H1 (cell line): ENCODE results near the gene RTF2. TPM values are rescaled to one million over a fixed set of nuclear protein-coding genes. Genes with fewer than 3 reads are reported as not detected.

ENCODE experiments used
- CTCF ChIA-PET: fragments of 300-600 bp; sonication (Branson Sonifier 250); formaldehyde crosslinking; loops from one replicate; lab custom pipeline; 2021; ENCODE audit not compliant: partially characterized antibody; lab: Charles Lee
- POLR2A ChIA-PET: fragments of 300-600 bp; sonication (Branson Sonifier 250); formaldehyde crosslinking; loops from one replicate; lab custom pipeline; 2021; ENCODE audit warnings: inconsistent platforms; ENCODE audit not compliant: partially characterized antibody; lab: Charles Lee
- DNase-seq, 2 experiments: peaks; one replicate each; pipeline versions ENCODE4 v3.0.0 to v3.0.0-alpha.2; 2010 to 2022; ENCODE audit warnings: low spot score in 2 of 2, low read depth in 1 of 2, mixed read lengths in 1 of 2
- FAIRE-seq: peaks from 2 replicates; lab custom pipeline; 2011; peaks lifted over from hg19 to GRCh38; lab: Jason Lieb, UNC
- H2AFZ ChIP-seq: 2 replicates; pipeline ENCODE4 v1.8.1; 2012; ENCODE audit warnings: low read length, inconsistent platforms
- H2AK5ac ChIP-seq: 2 replicates; pipeline ENCODE4 v1.6.1; 2013; ENCODE audit warnings: low read depth, low read length
- H2BK120ac ChIP-seq: replicated peaks from 2 replicates; pipeline ENCODE3; 2013; ENCODE audit warnings: low read depth, low read length, inconsistent platforms
- H2BK12ac ChIP-seq: 2 replicates; pipeline ENCODE4 v1.6.1; 2013; ENCODE audit warnings: low read depth, low read length
- H2BK15ac ChIP-seq: 2 replicates; pipeline ENCODE4 v1.6.1; 2013; ENCODE audit warnings: low read length
- H2BK20ac ChIP-seq: 2 replicates; pipeline ENCODE4 v1.6.1; 2013; ENCODE audit warnings: low read length
- H2BK5ac ChIP-seq: 2 replicates; pipeline ENCODE4 v1.6.1; 2013; ENCODE audit warnings: low read depth, low read length
- H3K14ac ChIP-seq: 2 replicates; pipeline ENCODE4 v1.6.1; 2013; ENCODE audit warnings: inconsistent platforms; ENCODE audit not compliant: insufficient read length
- H3K18ac ChIP-seq: 2 replicates; pipeline ENCODE4 v1.6.1; 2013; ENCODE audit warnings: low read length; ENCODE audit errors: extremely low read depth
- H3K23ac ChIP-seq: 2 replicates; pipeline ENCODE4 v1.6.1; 2013; ENCODE audit warnings: inconsistent platforms; ENCODE audit not compliant: insufficient read length
- H3K23me2 ChIP-seq: 2 replicates; pipeline ENCODE4 v1.6.1; 2013; ENCODE audit warnings: low read depth, low read length
- H3K27ac ChIP-seq: 2 replicates; pipeline ENCODE4 v1.6.1; 2011; ENCODE audit warnings: low read depth, low read length, inconsistent platforms
- H3K27me3 ChIP-seq, 4 experiments: replicated peaks in 1 of 4; 1 replicate in 1 of 4; 2 replicates in 3 of 4; pipeline versions ENCODE4 v1.6.1 to v1.8.1; 2011 to 2013; ENCODE audit warnings: low read length in 3 of 4, mild to moderate bottlenecking in 3 of 4, inconsistent platforms in 2 of 4, mixed read lengths in 2 of 4, moderate library complexity in 1 of 4; ENCODE audit not compliant: control insufficient read depth in 3 of 4, insufficient read depth in 3 of 4; ENCODE audit errors: extremely low read depth in 1 of 4
- H3K36me3 ChIP-seq, 4 experiments: 2 replicates each; pipeline versions ENCODE4 v1.6.1 to v1.8.1; 2011 to 2013; ENCODE audit warnings: mild to moderate bottlenecking in 4 of 4, low read length in 3 of 4, moderate library complexity in 2 of 4, control low read depth in 1 of 4, inconsistent platforms in 1 of 4; ENCODE audit not compliant: insufficient read depth in 4 of 4, control insufficient read depth in 2 of 4
- H3K4ac ChIP-seq: replicated peaks from 2 replicates; pipeline ENCODE3; 2013; ENCODE audit warnings: low read length, low read depth, mixed read lengths, inconsistent platforms; ENCODE audit not compliant: insufficient read length
- H3K4me1 ChIP-seq, 4 experiments: replicated peaks in 1 of 4; 1 replicate in 1 of 4; 2 replicates in 3 of 4; pipeline versions ENCODE4 v1.6.1 to v1.8.1; 2011 to 2013; ENCODE audit warnings: low read length in 3 of 4, inconsistent platforms in 2 of 4, mixed read lengths in 1 of 4; ENCODE audit not compliant: insufficient read depth in 4 of 4, control insufficient read depth in 3 of 4
- H3K4me2 ChIP-seq, 2 experiments: 2 replicates each; pipeline versions ENCODE4 v1.6.1 to v1.8.1; 2011 to 2013; ENCODE audit warnings: low read depth in 2 of 2, low read length in 2 of 2, control low read depth in 1 of 2, inconsistent platforms in 1 of 2, mild to moderate bottlenecking in 1 of 2; ENCODE audit not compliant: insufficient read depth in 1 of 2
- H3K4me3 ChIP-seq, 4 experiments: fragments of 200-600, 300-600 bp in 1 of 4; sonication (generic), shearing (Covaris generic), sonication (Bioruptor Twin) in 1 of 4; 2 replicates each; pipeline versions ENCODE4 v1.5.1 to v1.8.1; 2011 to 2016; ENCODE audit warnings: low read length in 4 of 4, low read depth in 3 of 4, control low read depth in 2 of 4, inconsistent platforms in 2 of 4, mild to moderate bottlenecking in 2 of 4, mixed read lengths in 1 of 4, moderate library complexity in 1 of 4; ENCODE audit not compliant: insufficient read depth in 2 of 4; ENCODE audit errors: extremely low read depth in 1 of 4
- H3K56ac ChIP-seq: replicated peaks from 2 replicates; pipeline ENCODE3; 2013; ENCODE audit warnings: low read depth, mild to moderate bottlenecking, mixed read lengths, low read length, inconsistent platforms; ENCODE audit not compliant: insufficient read length
- H3K79me1 ChIP-seq: 2 replicates; pipeline ENCODE4 v1.6.1; 2013; ENCODE audit warnings: low read depth, low read length, control low read depth
- H3K79me2 ChIP-seq, 2 experiments: 2 replicates each; pipeline versions ENCODE4 v1.6.1 to v1.8.1; 2012 to 2013; ENCODE audit warnings: low read length in 2 of 2, mild to moderate bottlenecking in 2 of 2, inconsistent platforms in 1 of 2; ENCODE audit not compliant: insufficient read depth in 2 of 2, control insufficient read depth in 1 of 2
- H3K9ac ChIP-seq, 4 experiments: replicated peaks in 1 of 4; 1 replicate in 1 of 4; 2 replicates in 3 of 4; pipeline versions ENCODE4 v1.6.1 to v1.8.1; 2011 to 2013; ENCODE audit warnings: low read depth in 3 of 4, low read length in 3 of 4, control low read depth in 2 of 4, mild to moderate bottlenecking in 2 of 4, moderate library complexity in 2 of 4, inconsistent platforms in 1 of 4; ENCODE audit errors: extremely low read depth in 1 of 4
- H3K9me3 ChIP-seq, 2 experiments: 2 replicates each; pipeline versions ENCODE4 v1.6.1 to v1.8.1; 2012 to 2013; ENCODE audit warnings: mild to moderate bottlenecking in 2 of 2, moderate library complexity in 2 of 2, control low read depth in 1 of 2, inconsistent platforms in 1 of 2, low read depth in 1 of 2, low read length in 1 of 2, mixed read lengths in 1 of 2; ENCODE audit not compliant: insufficient read depth in 2 of 2
- H4K20me1 ChIP-seq, 2 experiments: replicated peaks in 1 of 2; 2 replicates each; pipeline versions ENCODE3 to v1.8.1; 2011 to 2013; ENCODE audit warnings: inconsistent platforms in 2 of 2, low read length in 2 of 2, mild to moderate bottlenecking in 1 of 2; ENCODE audit not compliant: insufficient read depth in 2 of 2, control insufficient read depth in 1 of 2
- H4K5ac ChIP-seq: 2 replicates; pipeline ENCODE4 v1.6.1; 2013; ENCODE audit warnings: low read length, low read depth, mixed read lengths, inconsistent platforms; ENCODE audit not compliant: insufficient read length
- H4K8ac ChIP-seq: 2 replicates; pipeline ENCODE4 v1.8.0; 2013; ENCODE audit warnings: mild to moderate bottlenecking, moderate library complexity, low read length, inconsistent platforms; ENCODE audit not compliant: insufficient read depth; ENCODE audit errors: extremely low read depth
- H4K91ac ChIP-seq: replicated peaks from 2 replicates; pipeline ENCODE3; 2013; ENCODE audit warnings: low read length, mixed read lengths, inconsistent platforms; ENCODE audit not compliant: insufficient read length
- BCL11A ChIP-seq, 2 experiments: IDR thresholded peaks; one replicate each; pipeline ENCODE4 v1.6.1; 2011; ENCODE audit warnings: low read depth in 2 of 2, low read length in 2 of 2, mild to moderate bottlenecking in 2 of 2
- CHD1 ChIP-seq: IDR thresholded peaks from 2 replicates; pipeline ENCODE4 v1.6.1; 2012; ENCODE audit warnings: low read depth, low read length, improper control_type of control experiment
- CHD2 ChIP-seq: IDR thresholded peaks from 2 replicates; pipeline ENCODE4 v1.6.1; 2012; ENCODE audit warnings: low read length, improper control_type of control experiment
- EGR1 ChIP-seq: IDR thresholded peaks from 2 replicates; pipeline ENCODE4 v1.6.1; 2011; ENCODE audit warnings: low read depth, low read length, borderline replicate concordance
- JUND ChIP-seq: IDR thresholded peaks from 2 replicates; pipeline ENCODE4 v1.6.1; 2011; ENCODE audit warnings: mild to moderate bottlenecking, improper control_type of control experiment, low read length
- KDM1A ChIP-seq: fragments of 200-600, 300-600 bp; sonication (generic); IDR thresholded peaks from 2 replicates; pipeline ENCODE4 v1.7.1; 2016; ENCODE audit warnings: mild to moderate bottlenecking, low read length, borderline replicate concordance
- MAX ChIP-seq: IDR thresholded peaks from 2 replicates; pipeline ENCODE4 v1.6.1; 2012; ENCODE audit warnings: inconsistent platforms
- NANOG ChIP-seq: IDR thresholded peaks from 2 replicates; pipeline ENCODE4 v1.6.1; 2011; ENCODE audit warnings: low read length, low read depth, mild to moderate bottlenecking, inconsistent platforms; ENCODE audit not compliant: insufficient read depth, poor library complexity, severe bottlenecking
- POLR2A ChIP-seq, 2 experiments: IDR thresholded peaks; 1 replicate in 1 of 2; 2 replicates in 1 of 2; pipeline ENCODE4 v1.6.1; 2011; ENCODE audit warnings: low read depth in 2 of 2, low read length in 2 of 2, mild to moderate bottlenecking in 2 of 2; ENCODE audit errors: control extremely low read depth in 1 of 2
- POLR2AphosphoS5 ChIP-seq: IDR thresholded peaks from 2 replicates; pipeline ENCODE4 v1.6.1; 2011; ENCODE audit warnings: low read depth, low read length
- POU5F1 ChIP-seq: IDR thresholded peaks from 2 replicates; pipeline ENCODE4 v1.6.1; 2011; ENCODE audit warnings: low read depth, mild to moderate bottlenecking, low read length, moderate library complexity
- RFX5 ChIP-seq: IDR thresholded peaks from 2 replicates; pipeline ENCODE4 v1.6.1; 2011; ENCODE audit warnings: low read depth, low read length, improper control_type of control experiment, borderline replicate concordance
- SIRT6 ChIP-seq: IDR thresholded peaks from one replicate; pipeline ENCODE4 v1.7.1; 2012; ENCODE audit warnings: low read length, inconsistent platforms
- SUZ12 ChIP-seq: fragments of 200-600 bp; sonication (generic); IDR thresholded peaks from 2 replicates; pipeline ENCODE4 v1.6.1; 2012; ENCODE audit warnings: mild to moderate bottlenecking, inconsistent platforms, low read length, moderate library complexity, mixed read lengths
- YY1 ChIP-seq: IDR thresholded peaks from 2 replicates; pipeline ENCODE4 v1.6.1; 2011; ENCODE audit warnings: low read depth, mild to moderate bottlenecking, low read length
- WGBS, 2 experiments: shearing (Covaris generic) in 1 of 2; methylation state at CpG; one replicate each; pipeline versions ENCODE4 v1.1.6 to v1.1.7; 2013 to 2015; ENCODE audit warnings: low lambda C conversion rate in 2 of 2, mixed read lengths in 2 of 2, inconsistent platforms in 1 of 2, low coverage in 1 of 2, missing lambda C conversion rate in 1 of 2; ENCODE audit not compliant: insufficient replicate concordance in 2 of 2, insufficient coverage in 1 of 2, insufficient read length in 1 of 2; ENCODE audit errors: extremely low coverage in 1 of 2, missing lambda C conversion rate in 1 of 2; 5-methylcytosine and 5-hydroxymethylcytosine counted together
- polyA plus RNA-seq, 7 experiments: library from polyadenylated mRNA; depleted of rRNA in 3 of 7; stranded (reverse) in 5 of 7; unstranded in 2 of 7; fragments of >200 nt in 5 of 7; fragments of 200-250 nt in 2 of 7; gene quantifications; 1 replicate in 5 of 7; 2 replicates in 1 of 7; 4 replicates in 1 of 7; pipeline versions ENCODE4 v1.2.1 to v1.2.3, GENCODE V29; 2011 to 2013; ENCODE audit warnings: missing spikeins in 2 of 7, mixed read lengths in 2 of 7
- total RNA-seq: library from RNA; stranded (reverse); fragmentation: NEBNext Ultra II Directional; extraction: Animal tissue kit (Norgen Biotek cat#: 25700); gene quantifications from 2 replicates; pipeline ENCODE4 v1.2.1, GENCODE V29; 2021

Gene RTF2
- total and polyA plus RNA-seq, 2 of the 8 experiments (the other 6 are each of a cell fraction or from before 2014, with no cell fraction given): 33.9 to 51.2 TPM

GRCh38 chr20:56519551-56519950 lies 51.1 kb downstream of the RTF2 start:
- H3K18ac ChIP-seq: no peak overlapping the region
- no peak overlapping the region for H3K56ac ChIP-seq
- no peak overlapping the region for H3K9ac ChIP-seq
- H3K23ac ChIP-seq: no peak overlapping the region
- FAIRE-seq (no peak), DNase-seq (no peak)
- H3K79me2 ChIP-seq: no peaks in the 10 kb centered on the region
- ChIA-PET CTCF (no interaction called here), POLR2A (no interaction called here)
- H3K14ac ChIP-seq: no peak overlapping the region
- no peak overlapping the region for H3K27ac ChIP-seq
- no peak overlapping the region for H2BK20ac ChIP-seq
- no peak overlapping the region for H2BK5ac ChIP-seq
- H3K4ac ChIP-seq: no peak overlapping the region
- no peaks in the 10 kb centered on the region for H3K79me1 ChIP-seq
- H4K5ac ChIP-seq: no peak overlapping the region
- H3K9me3 ChIP-seq: peaks cover 7 to 21% of the 10 kb centered on the region in 2 experiments; a peak in 2 of 4 replicates
- no peak overlapping the region for H2AK5ac ChIP-seq
- H3K4me3 ChIP-seq: no peak overlapping the region
- H3K23me2 ChIP-seq: no peaks in the 10 kb centered on the region
- peaks cover 0 to 31% (median 23%) of the 10 kb centered on the region in 4 experiments; a peak in 6 of 8 replicates for H3K36me3 ChIP-seq
- no peak overlapping the region for H4K8ac ChIP-seq
- 91% methylated on average over 10 of the region's 10 CpGs; no CpG with 5 or more reads in 1 of the 2 experiments for WGBS, 2 experiments
- no peak overlapping the region for H3K4me2 ChIP-seq
- H2BK120ac ChIP-seq: no peak overlapping the region
- H3K4me1 ChIP-seq: no peaks in the 10 kb centered on the region
- H3K27me3 ChIP-seq: no peaks in the 10 kb centered on the region
- TF ChIP-seq POU5F1: no peak
- no peak for TF ChIP-seq RFX5
- no peak for TF ChIP-seq SUZ12
- TF ChIP-seq EGR1: no peak
- no peak for TF ChIP-seq POLR2AphosphoS5
- TF ChIP-seq MAX: no peak
- no peak for TF ChIP-seq CHD2
- TF ChIP-seq KDM1A: no peak
- no peak for TF ChIP-seq JUND
- TF ChIP-seq CHD1: no peak
- TF ChIP-seq SIRT6: no peak
- no peak for TF ChIP-seq NANOG
- no peak for TF ChIP-seq YY1
- no peak for TF ChIP-seq BCL11A (IDR thresholded peaks at IDR 0.05; ENCODE audit: low read depth in 2 of 2, low read length in 2 of 2)
- no peak for TF ChIP-seq POLR2A (IDR thresholded peaks at IDR 0.05; ENCODE audit: control extremely low read depth in 1 of 2, low read depth in 2 of 2, low read length in 2 of 2)
- H4K20me1 ChIP-seq: no peaks in the 10 kb centered on the region
- H2AFZ ChIP-seq: no peak overlapping the region
- no peak overlapping the region for H2BK15ac ChIP-seq
- no peak overlapping the region for H4K91ac ChIP-seq
- no peak overlapping the region for H2BK12ac ChIP-seq
